HG03280 (cell line): ENCODE results near the gene UGT1A6.
"Not testable (repeated sequence)": the region's sequence is repeated elsewhere in the genome, so short reads cannot be mapped to it uniquely, and the experiment has no call there.

Experiments
- ATAC-seq: cut with Tn5 transposase; IDR thresholded peaks from one replicate; pipeline ENCODE4 v1.9.1; 2021; ENCODE audit warnings: mild to moderate bottlenecking, moderate library complexity; ENCODE audit not compliant: unreplicated experiment

The UGT1A6 gene

GRCh38 chr2:233714121-233714520 lies 21.4 kb downstream of the UGT1A6 start:
- ATAC-seq = no peak

- no peak for ATAC-seq
Measured at GRCh38 chr2:233718552-233718951, 25.9 kb downstream of the UGT1A6 start, which contains the start of gene UGT1A4. TSS of gene UGT1A4 (plus strand) at chr2:233718736. CDS start at chr2:233718821, 85 bp downstream.

- no peak for ATAC-seq
Measured at GRCh38 chr2:233728723-233729301, 36.1 kb downstream of the UGT1A6 start, which contains the start of gene UGT1A3. TSS of gene UGT1A3 (plus strand) at chr2:233729042. CDS start at chr2:233729127, 85 bp downstream.

GRCh38 chr2:233736868-233737653 lies 44.4 kb downstream of the UGT1A6 start:
- not testable (repeated sequence) for ATAC-seq

DNA sequence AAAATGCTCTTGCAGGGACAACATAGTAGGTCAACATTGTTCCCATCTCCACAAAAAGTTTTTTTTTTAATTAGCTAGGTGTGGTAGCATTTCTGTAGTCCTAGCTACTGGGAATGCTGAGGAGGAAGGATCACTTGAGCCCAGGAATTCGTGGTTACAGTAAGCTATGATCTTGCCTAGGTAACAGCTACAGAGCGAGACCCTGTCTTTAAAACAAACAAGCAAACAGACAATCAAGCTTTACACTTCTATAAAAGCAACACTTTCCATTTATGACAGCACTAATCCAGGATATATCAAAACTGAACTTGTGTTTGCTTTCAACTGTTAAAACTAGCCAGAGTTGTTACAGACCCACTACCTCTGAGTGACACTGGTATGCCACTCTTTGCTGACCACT lies 48.2 kb downstream of the UGT1A6 start:
- ATAC-seq = no peak

DNA sequence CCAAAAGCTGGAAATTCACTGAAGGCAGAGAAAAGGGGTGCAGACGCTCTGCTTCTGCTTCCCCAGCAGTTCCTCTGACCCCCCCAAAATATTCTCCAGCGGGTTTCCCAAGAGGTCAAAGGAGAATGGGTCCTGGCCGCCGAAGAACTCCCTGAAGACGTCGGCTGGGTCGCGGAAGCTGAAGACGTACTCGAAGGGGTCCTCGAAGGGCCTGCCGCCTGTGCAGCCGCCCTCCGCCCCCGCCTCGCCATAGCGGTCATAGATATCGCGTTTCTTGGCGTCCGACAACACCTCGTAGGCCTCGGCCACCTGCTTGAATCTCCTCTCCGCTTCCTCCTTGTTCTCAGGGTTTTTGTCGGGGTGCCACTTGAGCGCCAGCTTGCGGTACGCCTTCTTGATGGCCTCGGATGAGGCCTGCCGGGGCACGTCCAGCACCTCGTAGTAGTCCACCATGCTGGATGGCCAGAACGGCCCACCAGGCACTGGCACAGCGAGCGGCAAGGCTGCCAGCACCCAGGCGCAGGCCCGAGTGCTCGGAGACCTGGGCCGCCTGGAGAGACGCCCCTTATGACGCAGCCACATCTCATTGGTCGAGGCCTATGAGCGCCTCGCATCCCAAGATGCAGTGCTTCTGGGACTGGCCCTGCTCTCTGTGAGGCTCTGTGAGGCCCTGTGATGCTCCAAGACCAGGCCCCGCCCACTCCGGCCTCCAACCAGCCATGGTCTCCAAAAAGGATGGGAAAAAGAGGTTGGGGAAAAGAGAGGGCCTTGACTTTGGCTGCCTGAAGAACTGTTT lies 51.0 kb downstream of the UGT1A6 start:
- ATAC-seq = no peak

DNA sequence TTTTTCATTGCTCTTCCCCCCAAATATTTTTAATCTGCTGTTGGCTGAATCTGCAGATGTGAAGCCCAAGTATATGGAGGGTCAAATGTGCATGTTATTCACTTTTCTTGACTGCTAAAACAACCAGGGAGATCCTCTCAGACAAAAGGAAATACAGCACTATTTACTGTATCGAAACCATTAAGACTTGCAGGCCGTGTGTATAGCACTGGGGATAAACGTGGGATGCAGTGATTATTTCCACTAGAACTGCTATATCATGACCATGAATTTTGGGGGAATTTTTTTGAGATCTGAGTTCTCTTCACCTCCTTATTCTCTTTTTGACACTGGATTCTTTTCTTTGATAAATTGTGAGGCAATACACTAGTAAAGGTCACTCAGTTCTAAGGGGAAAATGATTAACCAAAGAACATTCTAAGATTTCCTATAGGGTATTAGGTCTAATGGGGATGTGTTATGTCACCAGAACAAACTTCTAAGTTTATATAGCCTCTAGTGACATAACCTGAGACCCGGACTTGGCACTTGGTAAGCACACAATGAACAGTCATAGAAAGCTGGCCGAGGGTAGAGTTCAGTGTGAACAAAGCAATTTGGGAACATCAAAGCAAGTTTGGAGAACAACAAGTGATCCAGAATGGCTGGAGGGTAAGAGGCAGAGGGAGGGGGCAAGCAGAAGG lies 52.5 kb downstream of the UGT1A6 start:
- ATAC-seq = no peak

- ATAC-seq = not testable (repeated sequence)
Measured at GRCh38 chr2:233745838-233746237, 53.1 kb downstream of the UGT1A6 start.

GRCh38 chr2:233746475-233747282 lies 54.0 kb downstream of the UGT1A6 start:
- no peak for ATAC-seq

- ATAC-seq = no peak
Measured at GRCh38 chr2:233747283-233747544, 54.5 kb downstream of the UGT1A6 start.

- not testable (repeated sequence) for ATAC-seq
Measured at GRCh38 chr2:233750689-233751088, 58.0 kb downstream of the UGT1A6 start.

- ATAC-seq = not testable (repeated sequence)
Measured at GRCh38 chr2:233751212-233752009, 58.7 kb downstream of the UGT1A6 start.

- ATAC-seq = no peak
Measured at GRCh38 chr2:233754872-233755611, 62.4 kb downstream of the UGT1A6 start.

- no peak for ATAC-seq
Measured at GRCh38 chr2:233756429-233757081, 63.9 kb downstream of the UGT1A6 start.

GRCh38 chr2:233758141-233758540 lies 65.5 kb downstream of the UGT1A6 start:
- no peak for ATAC-seq

GRCh38 chr2:233758849-233759248 lies 66.2 kb downstream of the UGT1A6 start:
- ATAC-seq = no peak

GRCh38 chr2:233760043-233760442 lies 67.4 kb downstream of the UGT1A6 start, which contains the start of gene UGT1A1:
TSS of gene UGT1A1 (plus strand) at chr2:233760270. CDS start at chr2:233760288, 18 bp downstream.
- ATAC-seq = no peak
